SK-N-SH (cell line): ENCODE measurements around the gene YEATS4.

Source experiments
- ELF1 ChIP-seq: IDR thresholded peaks from 2 replicates; pipeline ENCODE4 v1.4.0; 2012
- IRF3 ChIP-seq: fragments of 150-350 bp; IDR thresholded peaks from 2 replicates; pipeline ENCODE4 v1.6.1; 2016; ENCODE audit warnings: mild to moderate bottlenecking, low read depth, low read length
- SMC3 ChIP-seq: IDR thresholded peaks from 2 replicates; pipeline ENCODE4 v1.6.1; 2012; ENCODE audit warnings: low read depth, low read length, improper control_type of control experiment
- TEAD4 ChIP-seq: IDR thresholded peaks from 2 replicates; pipeline ENCODE4 v1.4.0; 2012; ENCODE audit warnings: mild to moderate bottlenecking, borderline replicate concordance; ENCODE audit not compliant: insufficient read depth
- TF ChIP-seq, protein P1 (sequence below): fragments of 200-600 bp; sonication (generic); IDR thresholded peaks from 2 replicates; pipeline ENCODE4 v1.6.1; 2017; ENCODE audit warnings: antibody characterized with exemption, mild to moderate bottlenecking, moderate library complexity

- TF ChIP-seq IRF3: no peak
- TF ChIP-seq ELF1: no peak
- TF ChIP-seq TEAD4: no peak
- no peak for TF ChIP-seq SMC3
- TF ChIP-seq, protein P1, sequence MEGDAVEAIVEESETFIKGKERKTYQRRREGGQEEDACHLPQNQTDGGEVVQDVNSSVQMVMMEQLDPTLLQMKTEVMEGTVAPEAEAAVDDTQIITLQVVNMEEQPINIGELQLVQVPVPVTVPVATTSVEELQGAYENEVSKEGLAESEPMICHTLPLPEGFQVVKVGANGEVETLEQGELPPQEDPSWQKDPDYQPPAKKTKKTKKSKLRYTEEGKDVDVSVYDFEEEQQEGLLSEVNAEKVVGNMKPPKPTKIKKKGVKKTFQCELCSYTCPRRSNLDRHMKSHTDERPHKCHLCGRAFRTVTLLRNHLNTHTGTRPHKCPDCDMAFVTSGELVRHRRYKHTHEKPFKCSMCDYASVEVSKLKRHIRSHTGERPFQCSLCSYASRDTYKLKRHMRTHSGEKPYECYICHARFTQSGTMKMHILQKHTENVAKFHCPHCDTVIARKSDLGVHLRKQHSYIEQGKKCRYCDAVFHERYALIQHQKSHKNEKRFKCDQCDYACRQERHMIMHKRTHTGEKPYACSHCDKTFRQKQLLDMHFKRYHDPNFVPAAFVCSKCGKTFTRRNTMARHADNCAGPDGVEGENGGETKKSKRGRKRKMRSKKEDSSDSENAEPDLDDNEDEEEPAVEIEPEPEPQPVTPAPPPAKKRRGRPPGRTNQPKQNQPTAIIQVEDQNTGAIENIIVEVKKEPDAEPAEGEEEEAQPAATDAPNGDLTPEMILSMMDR: no peak; the same call in 1 of the 2 replicates
Observed at GRCh38 chr12:69404851-69405565, 45.5 kb downstream of the YEATS4 start.
